ENCODE data around the gene SCAMP4.
A peak's percentile ranks its signal among the peaks of the same experiment; 100 is the strongest.

Gene SCAMP4

GRCh38 chr19:1931445-1931844 is 26.2 kb downstream of the SCAMP4 start:
- Mint-ChIP-seq H3K27ac (no peak overlapping the region), H3K27me3 (ENCODE audit: low read depth) (peaks cover 15% of the 10 kb centered on the region), H3K36me3 (ENCODE audit: low read depth) (peaks cover 4% of the 10 kb centered on the region), H3K4me1 (peaks cover 14% of the 10 kb centered on the region), H3K4me3 (no peak overlapping the region), H3K9me3 (no peaks in the 10 kb centered on the region)
- TF ChIP-seq CTCF (IDR thresholded peaks at IDR 0.05; ENCODE audit: unreplicated experiment in 3 of 3): no peak

GRCh38 chr19:1932395-1932794 is 27.2 kb downstream of the SCAMP4 start:
- Mint-ChIP-seq H3K9me3 (no peaks in the 10 kb centered on the region), H3K36me3 (ENCODE audit: low read depth) (peaks cover 4% of the 10 kb centered on the region), H3K4me3 (no peak overlapping the region), H3K27me3 (ENCODE audit: low read depth) (peaks cover 15% of the 10 kb centered on the region), H3K27ac (no peak overlapping the region), H3K4me1 (peaks cover 19% of the 10 kb centered on the region)
- no peak for TF ChIP-seq CTCF (IDR thresholded peaks at IDR 0.05; ENCODE audit: unreplicated experiment in 3 of 3)

GRCh38 chr19:1933244-1933643 is 28.0 kb downstream of the SCAMP4 start:
- Mint-ChIP-seq H3K4me3 (no peak overlapping the region), H3K9me3 (no peaks in the 10 kb centered on the region), H3K27me3 (ENCODE audit: low read depth) (peaks cover 9% of the 10 kb centered on the region), H3K36me3 (ENCODE audit: low read depth) (no peaks in the 10 kb centered on the region), H3K27ac (no peak overlapping the region), H3K4me1 (peaks cover 14% of the 10 kb centered on the region)
- TF ChIP-seq CTCF (IDR thresholded peaks at IDR 0.05; ENCODE audit: unreplicated experiment in 3 of 3): no peak

- Mint-ChIP-seq H3K36me3 (ENCODE audit: low read depth) (no peaks in the 10 kb centered on the region), H3K27ac (no peak overlapping the region), H3K27me3 (ENCODE audit: low read depth) (peaks cover 9% of the 10 kb centered on the region), H3K9me3 (no peaks in the 10 kb centered on the region), H3K4me1 (peaks cover 14% of the 10 kb centered on the region), H3K4me3 (no peak overlapping the region)
- TF ChIP-seq CTCF (IDR thresholded peaks at IDR 0.05; ENCODE audit: unreplicated experiment in 3 of 3): no peak
Measured at GRCh38 chr19:1933942-1934341, 28.7 kb downstream of the SCAMP4 start.

GRCh38 chr19:1935484-1936208 is 30.4 kb downstream of the SCAMP4 start:
- Mint-ChIP-seq H3K4me1 (peaks cover 16% of the 10 kb centered on the region), H3K27me3 (ENCODE audit: low read depth) (peaks cover 8% of the 10 kb centered on the region), H3K4me3 (peak overlapping the region in 1 of 3 experiments; percentile 17), H3K36me3 (ENCODE audit: low read depth) (no peaks in the 10 kb centered on the region), H3K27ac (peak overlapping the region in 1 of 3 experiments; percentile 70), H3K9me3 (no peaks in the 10 kb centered on the region)
- TF ChIP-seq CTCF (IDR thresholded peaks at IDR 0.05; ENCODE audit: unreplicated experiment in 3 of 3): no peak

- H3K36me3 Mint-ChIP-seq (ENCODE audit: low read depth): no peaks in the 10 kb centered on the region
- peak overlapping the region; percentile 9 to 70 (median 11) for H3K27ac Mint-ChIP-seq
- peaks cover 16% of the 10 kb centered on the region for H3K4me1 Mint-ChIP-seq
- H3K4me3 Mint-ChIP-seq: peak overlapping the region; percentile 43 to 60 (median 49)
- H3K9me3 Mint-ChIP-seq: no peaks in the 10 kb centered on the region
- no peak for TF ChIP-seq CTCF (IDR thresholded peaks at IDR 0.05; ENCODE audit: unreplicated experiment in 3 of 3)
- peaks cover 8% of the 10 kb centered on the region for H3K27me3 Mint-ChIP-seq (ENCODE audit: low read depth)
Measured at GRCh38 chr19:1936430-1936829, 31.2 kb downstream of the SCAMP4 start.
